ENCODE data around the gene AK4.
"Not testable (repeated sequence)": the region's sequence is repeated elsewhere in the genome, so short reads cannot be mapped to it uniquely, and the experiment has no call there.

The AK4 gene

GRCh38 chr1:65150583-65151263 is 2.7 kb downstream of the AK4 start:
- DNase-seq: no peak

- DNase-seq: no peak
Measured at GRCh38 chr1:65151641-65152040, 3.6 kb downstream of the AK4 start.

DNA sequence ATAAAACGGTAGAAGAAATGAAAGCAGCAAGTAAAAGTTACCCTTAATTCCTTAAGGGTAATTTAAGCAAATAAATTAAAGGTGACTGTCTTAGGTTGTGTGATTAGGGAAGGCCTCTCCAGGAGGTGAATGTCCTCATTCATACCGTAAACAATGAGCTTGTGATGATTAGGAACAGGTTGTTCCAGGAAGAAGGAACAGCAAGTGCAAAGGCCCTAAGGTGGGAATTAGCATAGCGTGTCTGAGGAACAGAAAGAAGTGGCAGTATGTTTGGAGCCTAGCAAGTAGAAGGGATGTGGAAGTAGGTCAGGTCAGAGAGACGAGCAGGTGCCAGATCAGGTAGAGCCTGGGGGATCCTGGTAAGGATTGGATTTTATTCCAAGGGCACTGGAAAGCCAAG is 5.6 kb downstream of the AK4 start:
- DNase-seq: no peak

DNA sequence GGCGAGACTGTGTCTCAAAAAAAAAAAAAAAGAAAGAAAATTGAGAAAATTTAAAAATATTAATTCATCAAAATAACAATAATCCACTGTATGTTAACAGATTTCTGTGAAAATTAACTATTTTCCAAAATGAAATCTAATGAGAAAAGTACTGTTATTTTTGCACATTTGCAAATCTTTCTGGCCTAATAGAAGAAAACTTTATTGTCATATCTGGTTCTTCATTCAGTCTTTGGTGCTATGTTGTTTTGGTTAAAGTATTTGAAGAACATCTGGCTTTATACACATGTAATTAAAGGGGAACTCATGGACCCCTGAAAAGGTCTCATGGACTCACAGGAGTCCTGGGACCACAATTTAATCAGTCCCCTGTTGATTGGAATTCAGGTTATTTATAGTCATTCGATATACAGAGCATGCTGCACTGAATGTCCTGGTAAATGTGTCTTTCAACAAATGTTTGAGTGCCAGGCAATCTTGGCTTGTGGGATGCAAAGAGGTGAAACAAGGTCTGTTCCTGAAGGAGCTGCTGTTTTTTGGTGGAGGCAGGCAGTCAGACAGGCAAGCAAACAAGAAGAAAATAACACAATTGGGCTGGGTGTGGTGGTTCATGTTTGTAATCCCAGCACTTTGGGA is 9.0 kb downstream of the AK4 start:
- no peak for DNase-seq

- DNase-seq: no peak
Measured at GRCh38 chr1:65157546-65157941, 9.5 kb downstream of the AK4 start.

- DNase-seq: not testable (repeated sequence)
Measured at GRCh38 chr1:65159291-65159688, 11.3 kb downstream of the AK4 start.

DNA sequence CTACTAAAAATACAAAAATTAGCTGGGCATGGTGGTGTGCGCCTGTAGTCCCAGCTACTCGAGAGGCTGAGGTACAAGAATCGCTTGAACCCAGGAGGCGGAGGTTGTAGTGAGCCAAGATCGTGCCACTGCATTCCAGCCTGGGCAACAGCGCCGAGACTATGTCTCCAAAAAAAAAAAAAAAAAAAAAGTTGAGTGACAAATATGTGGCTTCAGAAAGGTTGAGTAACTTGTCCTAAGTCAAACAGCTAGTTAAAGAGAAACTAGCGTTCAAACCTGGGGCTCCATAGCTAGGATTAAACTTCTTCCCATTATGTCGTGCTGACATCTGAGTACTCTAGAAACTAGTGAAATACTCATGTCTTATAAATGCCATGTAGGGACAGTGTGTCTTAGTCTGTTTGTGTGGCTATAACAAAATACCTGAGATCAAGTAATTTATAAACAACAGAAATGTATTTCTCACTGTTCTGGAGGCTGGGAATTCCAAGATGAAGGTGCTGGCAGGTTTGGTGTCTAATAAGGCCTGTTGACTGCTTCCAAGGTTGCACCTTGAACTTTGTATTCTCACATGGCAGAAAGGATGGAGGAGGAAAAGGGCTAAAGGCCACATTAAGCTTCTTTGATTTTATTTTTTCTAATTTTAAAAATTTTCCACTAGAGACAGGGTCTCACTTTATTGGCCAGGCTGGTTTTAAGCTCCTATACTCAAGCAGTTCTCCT is 12.0 kb downstream of the AK4 start:
- DNase-seq: no peak

DNA sequence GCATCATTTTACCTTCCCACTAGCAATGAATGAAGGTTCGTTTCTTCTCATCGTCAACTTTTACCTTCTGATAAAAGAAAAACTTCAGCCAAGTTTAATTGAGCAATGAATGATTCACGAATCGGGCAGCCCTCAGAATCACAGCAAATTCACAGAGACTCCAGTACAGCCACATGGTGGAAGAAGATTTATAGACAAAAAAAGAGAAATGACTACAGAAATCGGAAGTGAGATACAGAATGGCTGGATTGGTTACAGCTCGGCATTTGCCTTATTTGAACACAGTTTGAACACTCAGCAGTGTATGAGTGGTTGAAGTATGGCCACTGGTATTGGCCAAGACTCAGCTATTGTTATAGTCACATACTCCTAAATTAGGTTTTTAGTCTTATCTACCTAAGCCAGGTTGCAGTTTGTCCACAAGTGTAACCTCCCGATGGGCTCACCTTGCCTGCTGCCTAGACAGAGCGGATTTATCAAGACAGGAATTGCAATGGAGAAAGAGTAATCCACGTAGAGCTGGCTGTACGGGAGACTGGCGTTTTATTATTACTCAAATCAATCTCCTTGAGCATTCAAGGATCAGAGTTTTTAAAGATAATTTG is 15.3 kb downstream of the AK4 start:
- DNase-seq: no peak

DNA sequence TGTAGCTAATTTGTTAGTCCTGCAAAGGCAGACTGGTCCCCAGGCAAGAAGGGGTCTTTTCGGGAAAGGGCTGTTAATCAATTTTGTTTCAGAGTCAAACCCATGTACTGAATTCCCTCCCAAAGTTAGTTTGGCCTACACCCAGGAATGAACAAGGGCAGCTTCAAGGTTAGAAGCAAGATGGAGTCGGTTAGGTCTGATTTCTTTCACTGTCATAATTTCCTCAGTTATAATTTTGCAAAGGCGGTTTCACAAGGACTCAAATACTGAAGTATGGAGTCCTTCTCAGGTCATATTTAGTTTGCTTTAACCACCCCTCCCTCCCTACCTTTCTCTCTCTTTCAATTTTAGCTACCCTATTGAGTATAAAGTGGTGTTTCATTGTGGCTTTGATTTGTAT is 16.1 kb downstream of the AK4 start:
- DNase-seq: not testable (repeated sequence)

- no peak for DNase-seq
Measured at GRCh38 chr1:65164633-65165032, 16.6 kb downstream of the AK4 start.

GRCh38 chr1:65165269-65165993 is 17.4 kb downstream of the AK4 start:
- DNase-seq: no peak

DNA sequence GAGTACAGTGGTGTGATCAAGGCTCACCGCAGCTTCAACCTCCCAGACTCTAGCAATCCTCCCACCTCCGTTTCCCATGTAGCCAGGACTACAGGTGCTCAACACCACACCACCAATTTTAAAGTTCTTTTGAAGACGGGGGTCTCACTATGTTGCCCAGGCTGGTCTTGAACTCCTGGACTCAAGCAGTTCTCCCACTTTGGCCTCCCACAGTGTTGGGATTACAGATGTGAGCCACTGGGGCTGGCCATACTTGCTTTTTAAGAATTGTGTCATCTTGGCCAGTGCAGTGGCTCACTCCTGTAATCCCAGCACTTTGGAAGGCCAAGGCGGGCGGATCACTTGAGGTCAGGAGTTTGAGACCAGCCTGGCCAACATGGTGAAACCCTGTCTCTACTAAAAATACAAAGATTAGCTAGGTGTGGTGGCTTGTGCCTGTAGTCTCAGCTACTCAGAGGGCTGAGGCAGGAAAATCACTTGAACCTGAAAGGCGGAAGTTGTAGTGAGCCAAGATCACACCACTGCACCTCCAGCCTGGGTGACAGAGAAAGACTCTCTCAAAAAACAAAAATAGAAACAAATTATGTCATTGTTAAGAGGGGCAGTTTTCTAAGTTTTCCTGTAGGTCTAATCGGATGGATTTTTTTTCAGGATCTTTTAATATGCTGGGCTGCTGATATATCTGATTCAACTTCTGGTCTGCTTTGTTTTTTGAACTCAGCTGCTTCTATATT is 18.7 kb downstream of the AK4 start:
- DNase-seq: no peak

DNA sequence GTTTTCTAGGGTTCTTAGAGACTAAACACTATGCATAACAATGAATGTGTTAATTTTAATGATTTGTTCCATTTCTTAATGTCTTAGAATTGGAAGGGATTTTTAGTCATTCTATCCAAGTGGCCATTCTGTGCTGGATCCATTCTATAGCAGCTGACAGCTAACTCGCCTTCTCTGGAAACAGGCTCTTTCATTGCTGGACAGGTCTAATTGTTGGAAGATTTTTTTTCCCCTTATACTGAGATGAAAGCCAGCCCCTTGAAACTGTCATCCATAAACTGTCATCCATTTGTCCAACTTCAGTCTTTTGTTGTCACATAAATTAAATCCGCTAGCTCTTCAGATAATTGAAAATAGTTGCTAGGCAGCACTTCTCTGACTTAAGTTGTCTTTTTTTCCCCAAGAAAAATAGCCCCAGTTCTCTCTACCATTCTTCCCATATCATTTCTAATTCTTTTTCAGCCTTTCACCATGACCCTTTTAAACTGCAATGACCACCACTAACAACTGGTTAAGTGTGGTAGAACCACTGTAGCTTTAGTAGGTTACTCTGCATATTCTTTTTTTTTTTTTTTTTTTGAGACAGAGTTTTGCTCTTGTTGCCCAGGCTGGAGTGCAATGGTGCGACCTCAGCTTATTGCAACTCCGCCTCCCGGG is 19.7 kb downstream of the AK4 start:
- no peak for DNase-seq

- DNase-seq: no peak
Measured at GRCh38 chr1:65168867-65169266, 20.9 kb downstream of the AK4 start.

DNA sequence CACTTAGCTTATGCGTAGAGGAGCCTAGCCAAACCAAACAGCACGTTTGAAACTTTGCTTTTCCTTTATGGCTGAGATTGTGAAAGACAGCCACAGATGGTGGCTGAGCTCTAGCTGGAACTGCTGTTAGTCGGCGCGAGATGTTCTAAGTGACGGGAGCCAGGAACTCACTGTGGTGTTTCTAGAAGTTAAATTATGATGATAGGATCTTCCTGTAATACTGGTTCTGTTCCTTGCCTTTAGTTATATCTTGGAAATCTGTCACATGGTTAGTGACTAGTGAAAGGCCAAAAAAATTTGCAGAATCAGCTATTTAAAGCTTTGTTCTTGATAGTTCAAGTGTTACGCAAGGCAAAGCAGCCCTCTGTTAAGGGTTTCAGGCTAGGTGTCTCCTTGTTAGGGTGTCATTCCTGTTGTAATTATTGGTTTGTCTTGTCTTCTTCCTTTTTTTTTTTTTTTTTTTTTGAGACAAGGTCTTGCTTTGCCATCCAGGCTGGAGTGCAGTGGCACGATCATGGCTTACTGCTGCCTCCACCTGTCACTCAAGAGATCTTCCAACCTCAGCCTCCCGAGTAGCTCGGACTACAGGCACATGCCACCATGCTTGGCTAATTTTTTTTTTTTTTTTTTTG is 22.6 kb downstream of the AK4 start:
- DNase-seq: no peak

DNA sequence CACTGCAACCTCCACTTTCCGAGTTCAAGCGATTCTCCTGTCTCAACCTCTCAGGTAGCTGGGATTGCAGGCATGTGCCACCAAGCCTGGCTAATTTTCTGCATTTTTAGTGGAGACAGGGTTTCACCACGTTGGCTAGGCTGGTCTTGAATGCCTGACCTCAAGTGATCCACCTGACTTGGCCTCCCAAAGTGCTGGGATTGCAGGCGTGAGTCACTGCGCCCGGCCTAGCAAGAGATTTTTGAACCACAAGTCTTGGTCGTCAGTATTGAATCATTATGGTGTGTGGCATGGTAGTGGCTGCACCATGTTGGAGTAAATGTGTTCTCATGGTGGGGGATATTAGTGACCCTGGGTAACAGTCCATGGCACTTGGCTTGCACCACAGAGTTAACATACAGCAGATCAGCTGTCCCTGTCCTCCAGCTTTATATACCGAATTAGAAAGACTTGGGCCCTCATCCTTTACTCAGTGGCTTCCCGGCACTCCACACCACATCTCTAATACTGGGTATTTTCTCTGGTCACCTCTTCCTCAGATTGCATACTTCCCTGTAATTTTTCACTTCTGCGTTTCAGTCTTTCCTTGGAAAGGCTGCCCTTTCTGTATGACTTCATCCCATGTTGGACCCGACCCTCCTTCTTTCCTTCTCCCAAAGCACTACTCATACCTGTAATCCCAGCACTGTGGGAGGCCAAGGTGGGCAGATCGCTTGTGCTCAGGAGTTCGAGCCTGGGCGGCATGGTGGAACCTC is 25.1 kb downstream of the AK4 start:
- no peak for DNase-seq

DNA sequence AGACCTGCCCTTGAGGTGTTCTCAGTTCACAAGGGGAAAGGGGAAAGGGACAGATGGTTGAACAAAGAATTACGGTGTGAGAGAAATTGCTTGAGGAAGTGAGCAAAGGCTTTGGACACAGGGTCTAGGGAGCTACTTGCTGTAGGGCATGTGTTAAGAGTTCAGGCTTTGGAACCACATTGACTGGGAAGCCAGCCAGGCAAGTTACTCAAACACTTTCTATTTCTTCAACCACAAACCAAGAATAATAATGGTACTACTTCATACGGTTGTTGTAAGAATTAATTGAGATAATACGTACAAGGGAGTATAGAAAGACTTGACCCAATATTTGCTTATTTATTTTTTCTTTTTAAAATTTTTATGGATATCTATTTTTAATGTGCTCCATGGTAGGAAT is 26.6 kb downstream of the AK4 start:
- no peak for DNase-seq

DNA sequence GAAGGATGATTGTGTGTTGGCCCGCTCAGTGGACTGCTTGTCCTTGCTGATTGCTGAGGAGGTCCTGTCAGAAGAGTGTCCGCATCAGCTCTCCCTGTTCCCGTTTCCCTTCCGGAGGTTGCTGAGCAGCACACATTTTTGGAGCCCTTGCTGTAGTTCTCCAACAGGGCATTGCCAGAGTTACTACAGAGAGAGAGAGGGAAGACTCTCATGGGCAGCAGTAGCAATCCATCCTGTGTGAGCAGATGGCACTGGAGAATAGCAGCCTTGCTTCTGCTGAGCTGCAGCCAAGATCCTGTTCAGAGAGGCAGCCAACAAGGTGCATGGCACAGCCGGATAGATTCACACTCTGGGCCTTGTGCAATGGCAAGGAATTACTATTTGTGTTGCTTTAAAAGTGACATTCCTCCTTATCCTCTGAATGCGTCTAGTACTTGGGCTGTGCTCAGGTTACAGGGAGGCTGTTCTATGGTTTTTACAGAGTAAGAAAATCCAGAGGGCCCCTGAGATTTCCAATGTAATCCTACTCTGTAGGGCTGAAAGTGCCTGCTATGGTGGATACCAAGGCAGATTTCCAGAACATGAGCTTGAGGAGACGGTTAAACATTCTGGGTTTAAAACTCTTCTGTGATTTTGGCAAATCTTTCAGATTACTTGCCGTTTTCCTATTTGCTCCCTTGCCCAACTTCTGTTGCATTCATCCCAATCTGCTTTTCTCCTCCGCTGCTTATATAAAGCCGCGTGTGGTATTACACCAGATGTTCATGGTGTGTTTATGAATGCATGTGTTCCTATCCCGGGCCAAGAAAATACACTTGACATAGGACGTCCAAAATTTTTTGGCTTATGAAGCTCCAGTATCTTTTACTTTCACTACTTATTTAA is 27.4 kb downstream of the AK4 start:
- DNase-seq: no peak

DNA sequence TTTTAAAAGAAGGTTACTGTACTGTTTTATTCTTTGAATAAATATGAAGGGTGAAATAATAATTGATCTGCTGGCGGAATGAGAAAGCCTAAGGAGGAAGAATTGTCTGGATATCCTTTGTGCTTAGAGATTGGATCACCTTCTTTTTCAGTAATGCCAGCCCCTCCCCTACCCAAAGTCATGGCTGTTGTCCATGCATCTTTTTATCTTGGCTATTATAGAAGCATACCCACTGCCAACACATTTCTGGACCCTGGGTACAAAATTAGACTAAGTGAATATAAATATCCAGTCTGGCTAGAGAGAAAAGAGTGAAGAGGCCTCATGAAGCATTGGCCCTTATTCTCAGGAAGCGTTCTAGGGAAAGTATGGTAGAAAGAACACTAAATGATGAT is 28.1 kb downstream of the AK4 start:
- no peak for DNase-seq

DNA sequence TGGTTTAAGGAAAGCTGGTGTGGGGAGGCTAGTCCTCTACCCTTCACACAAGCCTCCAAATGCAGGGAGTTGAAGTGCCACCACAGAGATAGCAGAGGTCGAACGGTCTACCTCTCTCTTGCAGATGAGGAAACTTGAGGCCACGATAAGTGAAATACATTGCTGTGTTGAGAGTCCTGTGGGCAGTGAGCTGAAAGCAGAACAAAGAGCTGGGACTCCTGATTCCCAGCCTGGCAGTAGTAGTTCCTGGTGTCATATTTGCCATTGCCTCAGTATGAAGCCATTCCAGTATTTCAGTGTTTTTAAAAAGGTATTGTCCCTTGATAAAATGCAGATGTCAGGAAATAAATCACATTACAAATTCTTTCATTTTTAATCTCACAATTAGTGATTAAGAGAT is 28.6 kb downstream of the AK4 start:
- DNase-seq: no peak
